Measurements from ENCODE around the gene GMNN.
"Not testable (repeated sequence)": the region's sequence is repeated elsewhere in the genome, so short reads cannot be mapped to it uniquely, and the experiment has no call there.

Gene GMNN

GRCh38 chr6:24763578-24763977 is 11.2 kb upstream of the GMNN start:
- peak; percentile 37 for DNase-seq

GRCh38 chr6:24764833-24765828 is 9.6 kb upstream of the GMNN start:
- DNase-seq = not testable (repeated sequence)

GRCh38 chr6:24765968-24766367 is 8.8 kb upstream of the GMNN start:
- DNase-seq = not testable (repeated sequence)

GRCh38 chr6:24766680-24767462 is 7.9 kb upstream of the GMNN start:
- peak; percentile 24 for DNase-seq

- no peak for DNase-seq
These were observed 6.4 kb upstream of the GMNN start for GRCh38 chr6:24768361-24768760.

- DNase-seq = no peak
These were observed 852 bp downstream of the GMNN start for GRCh38 chr6:24775520-24776058.

- no peak for DNase-seq
These were observed 2.5 kb downstream of the GMNN start for GRCh38 chr6:24777227-24777626.

GRCh38 chr6:24778121-24778520 is 3.4 kb downstream of the GMNN start:
- no peak for DNase-seq

GRCh38 chr6:24778878-24779277 is 4.1 kb downstream of the GMNN start:
- DNase-seq = no peak

GRCh38 chr6:24779416-24780016 is 4.8 kb downstream of the GMNN start:
- DNase-seq = no peak

GRCh38 chr6:24780206-24780605 is 5.5 kb downstream of the GMNN start:
- no peak for DNase-seq

GRCh38 chr6:24788031-24788665 is 13.4 kb downstream of the GMNN start:
- DNase-seq = no peak

- DNase-seq = no peak
These were observed 20.4 kb downstream of the GMNN start for GRCh38 chr6:24795106-24795505.

- DNase-seq = no peak
These were observed 22.0 kb downstream of the GMNN start for GRCh38 chr6:24796616-24797290.

GRCh38 chr6:24797596-24798216 is 23.0 kb downstream of the GMNN start:
- DNase-seq = peak; percentile 18

GRCh38 chr6:24798740-24799540 is 24.2 kb downstream of the GMNN start, which contains the start of gene ARMH2:
ARMH2 (minus strand) TSS chr6:24798917; CDS start chr6:24798857, 60 bp downstream.
- no peak for DNase-seq

- no peak for DNase-seq
These were observed 24.8 kb downstream of the GMNN start for GRCh38 chr6:24799541-24799915.

GRCh38 chr6:24802271-24803059 is 27.7 kb downstream of the GMNN start:
- DNase-seq = no peak

- DNase-seq = no peak
These were observed 32.8 kb downstream of the GMNN start for GRCh38 chr6:24807584-24807983.

- no peak for DNase-seq
These were observed 35.0 kb downstream of the GMNN start for GRCh38 chr6:24809728-24810127.
